ENCODE data around the gene USP22. TPM values are rescaled to one million over a fixed set of nuclear protein-coding genes. Genes with fewer than 3 reads are reported as not detected.

Gene USP22
- total RNA-seq, 2 donors from 2014 or later: 175 to 195 TPM

GRCh38 chr17:20992416-20992815 lies 50.4 kb downstream of the USP22 start:
- Mint-ChIP-seq H3K9me3 (no peaks in the 10 kb centered on the region), H3K36me3 (ENCODE audit: insufficient read depth in 2 of 2) (no peaks in the 10 kb centered on the region), H3K27ac (no peak overlapping the region), H3K27me3 (ENCODE audit: low read depth) (no peaks in the 10 kb centered on the region), H3K4me3 (no peak overlapping the region), H3K4me1 (ENCODE audit: low read depth) (no peaks in the 10 kb centered on the region)
- no peak for DNase-seq
- ATAC-seq (replicated peaks in 1 of 2): no peak

GRCh38 chr17:20991276-20992037 lies 51.4 kb downstream of the USP22 start:
- Mint-ChIP-seq H3K27me3 (ENCODE audit: low read depth) (no peaks in the 10 kb centered on the region), H3K27ac (no peak overlapping the region), H3K36me3 (ENCODE audit: insufficient read depth in 2 of 2) (no peaks in the 10 kb centered on the region), H3K4me1 (ENCODE audit: low read depth) (no peaks in the 10 kb centered on the region), H3K9me3 (no peaks in the 10 kb centered on the region), H3K4me3 (no peak overlapping the region)
- DNase-seq: no peak
- ATAC-seq (replicated peaks in 1 of 2): no peak

GRCh38 chr17:20989991-20990855 lies 52.6 kb downstream of the USP22 start:
- Mint-ChIP-seq H3K27ac (no peak overlapping the region), H3K9me3 (no peaks in the 10 kb centered on the region), H3K4me1 (ENCODE audit: low read depth) (no peaks in the 10 kb centered on the region), H3K27me3 (ENCODE audit: low read depth) (no peaks in the 10 kb centered on the region), H3K4me3 (no peak overlapping the region), H3K36me3 (ENCODE audit: insufficient read depth in 2 of 2) (no peaks in the 10 kb centered on the region)
- no peak for DNase-seq
- no peak for ATAC-seq (replicated peaks in 1 of 2)

GRCh38 chr17:20989481-20989880 lies 53.3 kb downstream of the USP22 start:
- ATAC-seq (replicated peaks in 1 of 2): no peak
- no peaks in the 10 kb centered on the region for H3K36me3 Mint-ChIP-seq (ENCODE audit: insufficient read depth in 2 of 2)
- H3K4me1 Mint-ChIP-seq (ENCODE audit: low read depth): no peaks in the 10 kb centered on the region
- no peak overlapping the region for H3K4me3 Mint-ChIP-seq
- no peaks in the 10 kb centered on the region for H3K9me3 Mint-ChIP-seq
- H3K27me3 Mint-ChIP-seq (ENCODE audit: low read depth): no peaks in the 10 kb centered on the region
- no peak for DNase-seq
- H3K27ac Mint-ChIP-seq: no peak overlapping the region

- Mint-ChIP-seq H3K27me3 (ENCODE audit: low read depth) (no peaks in the 10 kb centered on the region), H3K27ac (no peak overlapping the region), H3K36me3 (ENCODE audit: insufficient read depth in 2 of 2) (no peaks in the 10 kb centered on the region), H3K4me1 (ENCODE audit: low read depth) (no peaks in the 10 kb centered on the region), H3K4me3 (no peak overlapping the region), H3K9me3 (no peaks in the 10 kb centered on the region)
- ATAC-seq (replicated peaks in 1 of 2): no peak
- DNase-seq: no peak
These were observed 53.9 kb downstream of the USP22 start for GRCh38 chr17:20988896-20989295.

- no peak for DNase-seq
- no peak overlapping the region for H3K4me3 Mint-ChIP-seq
- H3K9me3 Mint-ChIP-seq: no peaks in the 10 kb centered on the region
- H3K4me1 Mint-ChIP-seq (ENCODE audit: low read depth): no peaks in the 10 kb centered on the region
- H3K36me3 Mint-ChIP-seq (ENCODE audit: insufficient read depth in 2 of 2): no peaks in the 10 kb centered on the region
- H3K27ac Mint-ChIP-seq: no peak overlapping the region
- H3K27me3 Mint-ChIP-seq (ENCODE audit: low read depth): no peaks in the 10 kb centered on the region
- ATAC-seq (replicated peaks in 1 of 2): no peak
These were observed 54.7 kb downstream of the USP22 start for GRCh38 chr17:20988001-20988636.

GRCh38 chr17:20987511-20987910 lies 55.3 kb downstream of the USP22 start:
- no peaks in the 10 kb centered on the region for H3K9me3 Mint-ChIP-seq
- H3K4me3 Mint-ChIP-seq: no peak overlapping the region
- no peaks in the 10 kb centered on the region for H3K4me1 Mint-ChIP-seq (ENCODE audit: low read depth)
- H3K27me3 Mint-ChIP-seq (ENCODE audit: low read depth): no peaks in the 10 kb centered on the region
- no peaks in the 10 kb centered on the region for H3K36me3 Mint-ChIP-seq (ENCODE audit: insufficient read depth in 2 of 2)
- no peak overlapping the region for H3K27ac Mint-ChIP-seq
- no peak for ATAC-seq (replicated peaks in 1 of 2)
- DNase-seq: no peak

GRCh38 chr17:20986767-20987510 lies 55.9 kb downstream of the USP22 start:
- Mint-ChIP-seq H3K27ac (no peak overlapping the region), H3K36me3 (ENCODE audit: insufficient read depth in 2 of 2) (no peaks in the 10 kb centered on the region), H3K9me3 (no peaks in the 10 kb centered on the region), H3K4me3 (no peak overlapping the region), H3K27me3 (ENCODE audit: low read depth) (no peaks in the 10 kb centered on the region), H3K4me1 (ENCODE audit: low read depth) (no peaks in the 10 kb centered on the region)
- ATAC-seq (replicated peaks in 1 of 2) (no peak), DNase-seq (no peak)

- no peaks in the 10 kb centered on the region for H3K36me3 Mint-ChIP-seq (ENCODE audit: insufficient read depth in 2 of 2)
- peaks cover 10% of the 10 kb centered on the region for H3K27me3 Mint-ChIP-seq (ENCODE audit: low read depth)
- DNase-seq: no peak
- H3K27ac Mint-ChIP-seq: no peak overlapping the region
- no peaks in the 10 kb centered on the region for H3K4me1 Mint-ChIP-seq (ENCODE audit: low read depth)
- no peaks in the 10 kb centered on the region for H3K9me3 Mint-ChIP-seq
- no peak for ATAC-seq (replicated peaks in 1 of 2)
- H3K4me3 Mint-ChIP-seq: no peak overlapping the region
These were observed 59.5 kb downstream of the USP22 start for GRCh38 chr17:20983359-20983637.

GRCh38 chr17:20982589-20983358 lies 60.0 kb downstream of the USP22 start:
- DNase-seq (no peak), ATAC-seq (replicated peaks in 1 of 2) (no peak)
- no peak overlapping the region for H3K4me3 Mint-ChIP-seq
- H3K36me3 Mint-ChIP-seq (ENCODE audit: insufficient read depth in 2 of 2): no peaks in the 10 kb centered on the region
- no peaks in the 10 kb centered on the region for H3K9me3 Mint-ChIP-seq
- peaks cover 10% of the 10 kb centered on the region for H3K27me3 Mint-ChIP-seq (ENCODE audit: low read depth)
- H3K4me1 Mint-ChIP-seq (ENCODE audit: low read depth): no peaks in the 10 kb centered on the region
- H3K27ac Mint-ChIP-seq: no peak overlapping the region

GRCh38 chr17:20981046-20981920 lies 61.5 kb downstream of the USP22 start:
- H3K27me3 Mint-ChIP-seq (ENCODE audit: low read depth): peaks cover 24% of the 10 kb centered on the region
- H3K4me1 Mint-ChIP-seq (ENCODE audit: low read depth): no peaks in the 10 kb centered on the region
- H3K36me3 Mint-ChIP-seq (ENCODE audit: insufficient read depth in 2 of 2): no peaks in the 10 kb centered on the region
- no peaks in the 10 kb centered on the region for H3K9me3 Mint-ChIP-seq
- H3K4me3 Mint-ChIP-seq: no peak overlapping the region
- DNase-seq: no peak
- ATAC-seq (replicated peaks in 1 of 2): no peak
- no peak overlapping the region for H3K27ac Mint-ChIP-seq

- Mint-ChIP-seq H3K36me3 (ENCODE audit: insufficient read depth in 2 of 2) (no peaks in the 10 kb centered on the region), H3K27ac (no peak overlapping the region), H3K4me3 (no peak overlapping the region), H3K4me1 (ENCODE audit: low read depth) (no peaks in the 10 kb centered on the region), H3K27me3 (ENCODE audit: low read depth) (peaks cover 27% of the 10 kb centered on the region), H3K9me3 (no peaks in the 10 kb centered on the region)
- DNase-seq: no peak
- no peak for ATAC-seq (replicated peaks in 1 of 2)
These were observed 63.1 kb downstream of the USP22 start for GRCh38 chr17:20979792-20980083.
